OCI-LY3 (cell line): ENCODE results near the gene HBA2.
"Not testable (repeated sequence)": the region's sequence is repeated elsewhere in the genome, so short reads cannot be mapped to it uniquely, and the experiment has no call there.

Source experiments
- H2AFZ ChIP-seq: fragments of 200-600, 300-600 bp; shearing (Covaris generic); 2 replicates; pipeline ENCODE4 v1.6.0; 2014; ENCODE audit warnings: antibody characterized with exemption, low read depth, low read length
- H3K27ac ChIP-seq: fragments of 200-600, 300-600 bp; sonication (generic); 2 replicates; pipeline ENCODE4 v1.5.1; 2014; ENCODE audit warnings: mild to moderate bottlenecking, low read length, moderate library complexity, mixed read lengths
- H3K27me3 ChIP-seq: fragments of 200-600, 300-600 bp; sonication (generic); 2 replicates; pipeline ENCODE4 v1.6.1; 2014; ENCODE audit warnings: low read depth, low read length, mixed read lengths
- H3K36me3 ChIP-seq: fragments of 200-600, 300-600 bp; sonication (generic); replicated peaks from 2 replicates; pipeline ENCODE3; 2014; ENCODE audit warnings: low read depth, low read length, mixed read lengths
- H3K4me1 ChIP-seq: fragments of 300-600, 200-600 bp; sonication (generic); 2 replicates; pipeline ENCODE4 v1.6.1; 2014; ENCODE audit warnings: low read length, mixed read lengths
- H3K4me2 ChIP-seq: fragments of 200-600, 300-600 bp; sonication (generic); 2 replicates; pipeline ENCODE4 v1.6.1; 2014; ENCODE audit warnings: low read length, mixed read lengths
- H3K4me3 ChIP-seq: fragments of 300-600, 200-600 bp; sonication (generic); 2 replicates; pipeline ENCODE4 v1.5.1; 2014; ENCODE audit warnings: antibody characterized with exemption, mild to moderate bottlenecking, low read length, moderate library complexity
- H3K79me2 ChIP-seq: fragments of 300-600, 200-600 bp; shearing (Covaris generic); 2 replicates; pipeline ENCODE4 v1.6.1; 2014; ENCODE audit warnings: mild to moderate bottlenecking, low read length, mixed read lengths
- H3K9ac ChIP-seq: fragments of 300-600, 200-600 bp; shearing (Covaris generic); 2 replicates; pipeline ENCODE4 v1.6.0; 2014; ENCODE audit warnings: mild to moderate bottlenecking, low read length, moderate library complexity
- H3K9me3 ChIP-seq: fragments of 200-600, 300-600 bp; shearing (Covaris generic); 2 replicates; pipeline ENCODE4 v1.6.1; 2014; ENCODE audit warnings: low read length, mixed read lengths; ENCODE audit not compliant: insufficient read depth
- H4K20me1 ChIP-seq: fragments of 200-600, 300-600 bp; sonication (generic); 2 replicates; pipeline ENCODE4 v1.6.1; 2016; ENCODE audit warnings: low read length, mixed read lengths; ENCODE audit not compliant: insufficient read depth
- EZH2phosphoT487 ChIP-seq: fragments of 200-600 bp; shearing (Covaris generic); IDR thresholded peaks from 2 replicates; pipeline ENCODE4 v1.6.1; 2018; ENCODE audit warnings: antibody characterized with exemption, mixed run types, low read depth
- TF ChIP-seq, protein P1 (sequence below): fragments of 200-600, 300-600 bp; sonication (generic); IDR thresholded peaks from 2 replicates; pipeline ENCODE4 v1.5.1; 2014; ENCODE audit warnings: antibody characterized with exemption, low read length, low read depth

The HBA2 gene

GRCh38 chr16:160691-161190 is 11.9 kb upstream of the HBA2 start:
- no peaks in the 10 kb centered on the region for H3K79me2 ChIP-seq
- no peak overlapping the region for H3K4me3 ChIP-seq
- H2AFZ ChIP-seq = no peak overlapping the region
- H3K27ac ChIP-seq = no peak overlapping the region
- H3K36me3 ChIP-seq = no peaks in the 10 kb centered on the region
- H3K9ac ChIP-seq = no peak overlapping the region
- H3K9me3 ChIP-seq = no peaks in the 10 kb centered on the region
- no peaks in the 10 kb centered on the region for H4K20me1 ChIP-seq
- H3K27me3 ChIP-seq = no peaks in the 10 kb centered on the region
- no peak overlapping the region for H3K4me2 ChIP-seq
- H3K4me1 ChIP-seq = no peaks in the 10 kb centered on the region
- TF ChIP-seq EZH2phosphoT487 = no peak
- TF ChIP-seq, protein P1, sequence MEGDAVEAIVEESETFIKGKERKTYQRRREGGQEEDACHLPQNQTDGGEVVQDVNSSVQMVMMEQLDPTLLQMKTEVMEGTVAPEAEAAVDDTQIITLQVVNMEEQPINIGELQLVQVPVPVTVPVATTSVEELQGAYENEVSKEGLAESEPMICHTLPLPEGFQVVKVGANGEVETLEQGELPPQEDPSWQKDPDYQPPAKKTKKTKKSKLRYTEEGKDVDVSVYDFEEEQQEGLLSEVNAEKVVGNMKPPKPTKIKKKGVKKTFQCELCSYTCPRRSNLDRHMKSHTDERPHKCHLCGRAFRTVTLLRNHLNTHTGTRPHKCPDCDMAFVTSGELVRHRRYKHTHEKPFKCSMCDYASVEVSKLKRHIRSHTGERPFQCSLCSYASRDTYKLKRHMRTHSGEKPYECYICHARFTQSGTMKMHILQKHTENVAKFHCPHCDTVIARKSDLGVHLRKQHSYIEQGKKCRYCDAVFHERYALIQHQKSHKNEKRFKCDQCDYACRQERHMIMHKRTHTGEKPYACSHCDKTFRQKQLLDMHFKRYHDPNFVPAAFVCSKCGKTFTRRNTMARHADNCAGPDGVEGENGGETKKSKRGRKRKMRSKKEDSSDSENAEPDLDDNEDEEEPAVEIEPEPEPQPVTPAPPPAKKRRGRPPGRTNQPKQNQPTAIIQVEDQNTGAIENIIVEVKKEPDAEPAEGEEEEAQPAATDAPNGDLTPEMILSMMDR = no peak

- Histone ChIP-seq H2AFZ (no peak overlapping the region), H3K9ac (no peak overlapping the region), H3K36me3 (no peaks in the 10 kb centered on the region), H3K27me3 (no peaks in the 10 kb centered on the region), H3K27ac (no peak overlapping the region), H3K4me2 (no peak overlapping the region), H3K4me1 (no peaks in the 10 kb centered on the region), H4K20me1 (no peaks in the 10 kb centered on the region), H3K4me3 (no peak overlapping the region), H3K9me3 (no peaks in the 10 kb centered on the region), H3K79me2 (no peaks in the 10 kb centered on the region)
- TF ChIP-seq, protein P1 = no peak
- TF ChIP-seq EZH2phosphoT487 = no peak
Measured at GRCh38 chr16:162271-162991, 10.2 kb upstream of the HBA2 start.

DNA sequence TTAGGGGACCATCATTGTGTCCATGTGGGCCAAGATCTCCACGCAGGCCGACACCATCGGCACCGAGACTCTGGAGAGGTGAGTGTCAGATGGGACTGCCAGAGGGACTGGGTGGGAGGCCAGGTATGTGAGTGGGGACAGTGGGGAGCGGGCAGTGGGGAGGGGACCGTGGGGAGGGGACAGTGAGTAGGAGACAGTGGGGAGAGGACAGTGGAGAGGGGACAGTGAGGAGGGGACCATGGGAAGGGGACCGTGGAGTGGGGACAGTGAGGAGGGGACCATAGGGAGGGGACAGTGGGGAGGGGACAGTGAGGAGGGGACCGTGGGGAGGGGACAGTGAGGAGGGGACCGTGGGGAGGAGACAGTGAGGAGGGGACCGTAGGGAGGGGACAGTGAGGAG is 9.5 kb upstream of the HBA2 start:
- H3K27me3 ChIP-seq, H3K36me3 ChIP-seq: not testable (repeated sequence)

DNA sequence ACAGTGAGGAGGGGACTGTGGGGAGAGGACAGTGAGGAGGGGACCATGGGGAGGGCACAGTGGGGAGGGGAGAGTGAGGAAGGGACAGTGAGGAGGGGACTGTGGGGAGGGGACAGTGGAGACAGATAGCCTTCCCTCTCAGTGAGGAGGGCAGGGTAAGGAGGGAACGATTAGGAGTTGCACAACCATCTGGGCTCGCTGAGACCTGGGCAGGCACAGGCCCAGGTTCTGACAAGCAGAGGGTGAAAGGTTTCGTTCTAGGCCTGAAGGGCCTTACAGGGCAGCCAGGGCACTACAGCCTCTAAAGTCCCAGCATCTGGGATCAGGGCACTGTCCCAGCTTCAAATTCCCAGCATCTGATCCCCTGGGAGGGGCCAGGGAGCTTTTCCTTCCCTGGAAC is 9.0 kb upstream of the HBA2 start:
- H3K27me3 ChIP-seq, H3K79me2 ChIP-seq, H3K4me1 ChIP-seq, H2AFZ ChIP-seq, H3K9me3 ChIP-seq, H3K4me2 ChIP-seq, H3K27ac ChIP-seq, H3K9ac ChIP-seq, H4K20me1 ChIP-seq, H3K4me3 ChIP-seq, H3K36me3 ChIP-seq: not testable (repeated sequence)

More for the DNA sequence above, 9.5 kb upstream of the HBA2 start:
- H3K4me1 ChIP-seq, H3K4me3 ChIP-seq, H3K9me3 ChIP-seq, H2AFZ ChIP-seq, H3K4me2 ChIP-seq, H4K20me1 ChIP-seq, H3K79me2 ChIP-seq, H3K27ac ChIP-seq, H3K9ac ChIP-seq: not testable (repeated sequence)

- not testable (repeated sequence) for H3K27me3 ChIP-seq, H3K27ac ChIP-seq, H3K4me3 ChIP-seq, H3K4me1 ChIP-seq, H3K9me3 ChIP-seq, H4K20me1 ChIP-seq, H3K4me2 ChIP-seq, H3K9ac ChIP-seq, H2AFZ ChIP-seq, H3K36me3 ChIP-seq, H3K79me2 ChIP-seq
Measured at GRCh38 chr16:164134-164823, 8.4 kb upstream of the HBA2 start.
